ENCODE results near the gene LEFTY1. TPM values are rescaled to one million over a fixed set of nuclear protein-coding genes. Genes with fewer than 3 reads are reported as not detected.

The LEFTY1 gene
- polyA plus RNA-seq, 3 donors, result 5.6 to 6.9 (median 6.7) TPM

DNA sequence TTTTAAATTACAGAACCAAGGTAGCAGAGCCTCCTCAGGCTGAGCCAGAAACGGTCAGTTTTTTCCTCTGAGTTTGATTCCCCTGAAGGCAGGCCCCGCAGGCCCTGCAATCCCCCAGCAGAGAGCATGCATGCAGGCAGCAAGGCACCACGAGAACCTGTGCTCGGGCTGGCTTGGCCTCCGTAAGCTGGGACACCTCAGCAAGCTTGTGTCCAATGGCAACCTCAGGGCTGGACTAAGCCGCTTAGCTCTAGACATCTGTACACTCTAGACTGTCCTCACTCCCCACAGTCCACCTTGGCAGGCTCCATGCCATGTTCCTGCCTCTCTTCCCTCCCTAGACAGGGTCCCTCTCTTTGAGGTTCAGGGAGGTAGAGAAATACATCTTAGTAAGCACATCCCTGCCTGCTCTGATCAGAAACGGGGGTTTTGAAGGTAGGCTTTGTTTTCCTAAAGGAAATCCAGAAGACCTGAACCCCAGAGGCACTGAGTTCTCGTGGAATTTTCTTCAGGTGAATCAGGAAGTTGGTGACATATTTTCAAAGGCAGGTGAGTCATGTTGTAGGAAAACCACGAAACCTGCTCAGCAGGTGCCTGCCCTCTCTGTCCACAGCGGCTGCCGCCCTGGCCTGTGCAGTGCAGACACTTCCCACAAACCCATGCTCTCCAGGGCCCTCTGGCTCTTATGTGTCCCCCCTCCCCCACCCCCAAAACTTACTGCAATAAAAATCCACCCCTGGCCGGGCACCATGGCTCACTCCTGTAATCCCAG lies 13.7 kb downstream of the LEFTY1 start:
- DNase-seq, result no peak

DNA sequence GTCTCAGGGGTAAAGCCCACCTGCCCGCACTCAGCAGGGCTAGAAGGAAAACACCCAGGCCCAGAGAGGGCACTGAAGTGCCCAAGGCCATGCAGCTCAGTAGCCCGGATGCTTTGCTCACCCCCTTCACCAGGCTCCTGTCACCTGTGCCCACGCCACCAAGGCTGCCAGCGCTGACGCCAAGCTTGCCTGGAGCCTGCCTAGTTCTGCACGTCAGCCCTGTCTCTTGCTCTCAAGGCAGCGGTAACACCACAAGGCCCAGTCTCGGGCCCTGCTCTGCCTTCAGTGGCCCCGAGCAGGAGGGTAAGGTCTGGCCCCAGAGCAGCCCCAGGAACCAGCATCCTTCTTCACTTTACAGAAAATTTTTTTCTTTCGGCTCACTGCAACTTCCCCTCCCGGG lies 14.5 kb downstream of the LEFTY1 start:
- no peak for DNase-seq

DNA sequence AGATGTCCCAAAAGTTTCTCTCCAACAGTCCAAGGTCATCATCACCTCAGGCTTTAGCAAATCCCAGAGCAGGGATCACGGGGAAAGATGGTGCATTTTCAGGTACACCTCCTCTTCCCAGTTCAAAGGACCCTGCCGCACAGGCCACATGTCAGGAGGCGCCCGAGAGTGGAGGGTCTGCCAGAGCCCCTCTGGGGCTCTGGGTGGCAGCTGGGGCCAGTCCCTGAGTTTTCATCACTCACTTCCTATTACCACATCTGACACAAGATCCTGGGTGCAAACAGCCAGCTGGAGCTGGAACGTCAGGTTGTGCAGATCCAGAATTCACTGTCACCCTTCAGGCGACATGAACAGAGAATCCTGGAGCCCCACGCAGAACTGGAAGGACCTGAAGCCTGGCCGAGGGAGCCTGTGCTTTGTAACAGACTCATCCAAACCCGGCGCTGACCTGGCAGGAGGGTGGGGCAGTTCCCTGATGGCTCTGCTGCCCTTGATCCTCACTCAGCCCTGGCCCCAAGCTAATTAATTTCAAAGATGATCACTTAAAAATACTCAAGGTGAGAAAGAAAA lies 15.6 kb downstream of the LEFTY1 start:
- DNase-seq, result no peak

DNA sequence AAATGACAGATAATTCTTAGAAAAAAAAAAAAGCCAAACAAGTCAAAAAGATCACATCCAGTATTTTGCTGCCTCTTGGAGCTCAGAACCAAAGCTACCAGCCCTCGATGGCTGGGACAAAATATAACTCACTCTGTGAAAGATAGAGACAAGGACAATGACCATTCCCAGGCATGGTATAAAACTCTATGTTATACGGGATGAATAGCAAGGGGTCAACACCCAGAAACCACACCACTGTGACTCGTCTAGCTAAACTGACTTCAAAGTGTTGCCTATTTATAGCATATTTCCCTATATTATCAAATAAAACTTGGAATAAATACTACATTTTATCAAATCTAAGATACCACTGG lies 16.9 kb downstream of the LEFTY1 start:
- no peak for DNase-seq

DNA sequence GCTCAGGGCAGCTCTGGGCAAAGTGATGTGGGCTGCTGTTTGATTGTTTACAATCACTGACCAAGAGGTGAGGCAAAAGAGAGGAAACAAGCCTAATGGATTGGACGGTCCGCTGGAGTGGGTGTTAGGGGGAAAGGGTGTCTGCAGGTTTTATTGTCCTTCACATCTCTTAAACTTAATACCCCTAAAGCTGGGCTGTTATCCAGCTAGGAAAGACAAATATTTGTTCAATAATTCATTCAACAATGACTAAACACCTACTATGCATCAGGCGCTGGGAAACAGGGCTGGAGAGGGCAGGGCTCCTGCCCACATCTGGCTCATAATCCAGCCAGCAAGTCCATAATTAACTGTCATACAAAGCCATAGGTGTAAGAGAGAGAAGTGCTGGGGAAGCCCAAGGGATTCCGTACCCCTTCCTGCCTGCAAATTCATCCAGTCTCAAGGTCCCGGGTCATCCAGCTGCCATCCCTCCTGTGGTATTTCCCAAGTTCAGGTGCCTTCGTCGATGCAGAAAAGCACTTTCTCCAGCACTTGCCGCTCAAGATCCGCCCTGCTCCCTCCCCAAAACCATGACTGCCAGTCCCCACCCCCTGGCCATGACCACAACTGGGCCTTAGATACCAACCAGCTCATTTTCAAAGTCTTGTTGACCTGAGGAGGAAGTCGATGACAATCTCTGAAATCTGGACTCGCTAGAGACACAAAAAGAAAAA lies 17.4 kb downstream of the LEFTY1 start:
- DNase-seq, result no peak

DNA sequence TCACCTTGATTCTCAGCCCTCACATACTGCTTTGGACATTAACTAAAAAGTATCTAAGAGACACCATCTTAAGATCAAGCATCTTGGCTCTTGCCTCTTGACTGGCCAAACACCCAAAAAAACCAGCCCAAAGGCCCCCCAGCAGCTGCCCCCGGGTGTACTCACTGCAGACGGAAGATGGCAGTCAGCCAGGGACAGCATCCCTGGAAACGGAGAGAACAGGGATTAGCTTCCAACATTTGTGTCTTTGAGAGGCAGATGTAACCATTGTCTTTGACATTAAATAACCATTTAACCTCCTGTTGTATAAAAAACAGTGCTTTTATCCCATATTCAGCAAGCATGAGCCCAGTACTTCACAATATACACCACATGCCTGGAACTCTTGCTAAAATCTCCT lies 18.0 kb downstream of the LEFTY1 start:
- DNase-seq, result no peak

DNA sequence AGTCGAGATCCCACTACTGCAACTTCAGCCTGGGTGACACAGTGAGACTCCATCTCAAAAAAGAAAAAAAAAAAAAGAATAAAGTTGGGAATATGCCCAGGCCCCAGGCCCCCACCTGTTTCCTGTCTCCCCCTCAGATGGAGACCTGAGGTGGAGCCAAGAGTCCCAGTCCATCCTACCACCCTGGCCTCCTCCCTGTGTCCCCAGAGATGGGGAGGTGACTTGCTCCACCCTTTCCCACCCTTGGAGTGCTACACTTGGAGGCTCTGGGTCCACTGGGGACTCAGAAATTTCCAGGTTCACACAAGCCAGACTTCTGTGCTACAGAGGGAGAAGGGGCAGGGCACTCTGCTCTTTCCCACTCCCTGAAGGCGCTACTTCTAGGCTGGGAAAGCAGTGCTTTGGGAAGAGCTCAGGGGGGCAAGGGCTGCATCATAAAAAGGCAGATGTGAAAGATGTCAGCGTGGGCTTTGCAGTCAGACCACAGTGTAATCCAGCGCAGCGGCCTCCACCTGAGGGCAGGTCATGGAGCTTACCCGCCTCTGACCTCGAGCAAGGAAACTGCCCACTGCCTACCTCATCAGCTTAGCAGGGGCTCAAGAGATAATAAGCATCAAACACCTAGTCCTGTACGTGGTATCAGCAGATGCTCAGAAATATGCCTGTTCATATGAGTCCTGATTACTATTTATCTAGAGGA lies 20.2 kb downstream of the LEFTY1 start:
- no peak for DNase-seq

DNA sequence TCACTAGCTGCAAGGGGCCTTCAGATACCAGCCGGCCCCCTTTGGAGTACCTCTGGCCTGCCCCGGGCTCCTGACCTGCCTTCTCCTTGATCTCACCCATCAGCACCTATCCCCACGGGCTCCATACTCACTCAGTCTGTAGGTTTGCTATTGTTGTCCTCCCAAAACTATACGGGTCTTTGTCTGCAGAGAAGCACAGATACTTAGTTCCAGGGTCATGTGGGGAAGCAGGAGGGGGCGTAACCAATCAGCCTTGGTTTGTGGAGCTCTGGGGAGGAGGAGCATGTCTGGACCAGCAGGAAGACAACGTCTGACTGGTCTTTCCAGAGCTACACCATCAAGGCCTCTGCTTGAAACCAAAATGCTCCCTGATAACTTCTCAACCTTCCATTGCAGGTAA lies 22.0 kb downstream of the LEFTY1 start:
- DNase-seq, result no peak

DNA sequence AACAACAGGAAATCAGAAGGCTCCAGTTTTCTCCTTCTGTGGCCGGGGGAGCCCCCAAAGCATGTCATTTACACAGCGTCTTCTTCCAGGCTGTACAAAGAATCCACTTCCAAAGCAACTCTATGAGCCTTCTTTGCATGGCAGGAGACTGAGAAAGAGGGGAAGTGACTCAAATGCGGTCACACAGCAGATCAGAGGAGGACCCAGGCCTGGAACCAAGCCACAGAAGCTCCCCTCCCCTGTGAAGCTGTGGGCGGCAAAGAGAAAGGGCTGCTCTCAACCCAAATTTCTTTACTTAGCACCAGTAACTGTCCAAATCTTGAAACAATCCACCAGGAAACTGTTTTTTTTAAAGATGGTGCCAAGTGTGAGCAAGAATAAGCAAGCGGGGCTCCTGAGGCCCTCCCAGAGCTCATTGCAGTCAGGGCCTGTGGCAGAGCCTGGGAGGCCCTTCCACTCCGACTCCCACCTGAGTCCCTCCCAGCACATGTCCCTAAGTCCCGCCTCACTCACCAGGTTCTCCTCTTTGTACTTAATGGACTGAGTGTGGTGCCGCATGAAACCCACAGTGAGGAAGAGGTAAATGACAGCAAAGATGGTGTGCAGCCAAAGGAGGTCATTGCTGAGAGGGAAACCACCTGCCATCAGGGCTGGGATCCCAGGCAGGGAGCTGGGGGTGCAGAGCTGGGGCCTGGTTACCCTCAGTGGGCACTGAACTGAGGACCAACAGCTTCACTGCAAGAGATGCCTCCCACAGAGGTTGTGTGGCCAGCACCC lies 22.7 kb downstream of the LEFTY1 start:
- DNase-seq, result no peak

DNA sequence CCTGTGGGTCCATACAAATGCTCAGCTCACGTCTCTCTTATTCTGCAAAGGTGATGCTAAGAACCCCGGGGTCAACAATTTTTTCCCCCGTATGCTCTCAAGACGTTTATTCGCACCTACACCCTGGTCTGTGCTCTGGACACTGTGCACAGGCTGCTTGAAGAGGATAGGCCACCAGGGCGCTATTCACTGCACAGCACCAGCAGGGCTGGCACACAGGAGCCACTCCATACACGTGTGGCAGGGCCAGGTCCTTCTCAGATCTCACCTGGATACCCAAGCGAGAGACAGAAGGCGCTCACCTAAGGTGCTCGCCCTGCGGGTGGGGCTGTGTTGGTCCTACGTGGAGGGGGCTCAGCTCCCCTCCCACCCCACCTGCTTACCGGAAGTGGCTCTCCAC lies 23.4 kb downstream of the LEFTY1 start:
- no peak for DNase-seq

DNA sequence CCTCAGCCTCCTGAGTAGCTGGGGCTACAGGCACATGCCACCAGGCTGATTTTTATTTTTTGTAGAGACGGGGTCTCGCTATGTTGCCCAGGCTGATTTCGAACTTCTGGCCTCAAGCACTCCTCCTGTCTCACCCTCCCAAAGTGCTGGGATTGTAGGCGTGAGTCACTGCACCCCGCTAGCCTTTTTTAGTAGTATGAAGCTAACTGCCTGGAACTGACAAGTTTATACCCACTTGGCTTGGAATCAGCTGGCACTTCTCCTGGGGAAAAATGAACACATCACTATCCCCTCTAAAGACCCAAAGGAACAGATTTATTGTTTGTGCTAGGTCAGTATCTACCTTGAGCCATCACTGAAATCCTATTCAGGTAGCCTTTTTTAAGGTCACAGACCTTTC lies 25.8 kb downstream of the LEFTY1 start:
- no peak for DNase-seq

DNA sequence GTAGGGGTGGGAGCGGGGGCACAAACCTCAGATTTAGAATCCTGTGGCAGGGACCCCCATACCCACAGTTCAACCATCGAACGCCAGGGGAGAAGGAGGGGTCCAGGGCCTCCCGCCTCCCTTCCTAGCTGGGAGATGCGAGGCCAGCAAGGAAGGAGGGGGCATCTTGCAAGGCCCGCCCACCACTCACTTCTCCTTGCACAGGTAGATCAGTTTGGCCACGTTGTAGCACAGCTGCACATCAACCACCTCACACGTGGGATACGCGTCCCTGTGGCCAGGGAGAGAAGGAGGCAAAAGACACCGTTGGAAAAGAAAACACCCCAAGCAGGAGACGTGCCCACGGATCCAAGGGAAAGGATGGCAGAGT lies 26.4 kb downstream of the LEFTY1 start:
- DNase-seq, result no peak

DNA sequence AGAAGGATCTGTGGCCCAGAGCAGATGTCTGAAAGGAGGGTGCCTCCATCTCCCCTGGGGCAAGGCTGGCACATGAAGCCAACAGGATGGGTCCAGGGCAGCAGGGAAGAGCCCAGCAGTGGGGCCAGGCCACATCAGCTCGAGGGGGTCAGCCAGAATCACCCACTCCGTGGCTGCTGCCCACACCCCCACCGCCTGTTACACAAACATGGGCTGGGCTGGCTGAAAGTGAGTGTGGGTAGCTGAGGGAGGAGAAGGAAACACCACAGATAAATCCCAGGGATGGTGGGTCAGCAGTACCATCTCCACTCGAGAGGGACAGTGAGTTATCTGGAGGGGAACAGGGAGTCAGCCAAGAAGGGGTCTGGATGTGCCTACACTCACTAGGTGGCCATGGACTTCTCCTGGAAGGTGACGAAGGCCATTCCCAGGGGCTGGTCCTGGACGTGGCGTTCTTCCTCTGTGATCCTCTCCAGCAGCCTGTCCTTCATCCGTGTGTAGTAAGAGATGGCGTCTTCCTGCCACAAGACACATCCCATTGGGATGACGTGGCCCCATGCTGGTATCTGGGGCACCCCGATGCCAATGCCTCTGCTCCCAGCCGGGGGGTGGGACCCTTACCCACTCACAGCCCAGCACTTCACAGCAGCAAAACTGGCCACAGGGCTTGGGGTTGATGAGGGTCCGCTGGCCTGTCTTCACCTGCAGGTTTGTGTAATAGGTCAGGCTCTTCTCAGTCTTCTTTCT lies 26.9 kb downstream of the LEFTY1 start:
- DNase-seq, result no peak

DNA sequence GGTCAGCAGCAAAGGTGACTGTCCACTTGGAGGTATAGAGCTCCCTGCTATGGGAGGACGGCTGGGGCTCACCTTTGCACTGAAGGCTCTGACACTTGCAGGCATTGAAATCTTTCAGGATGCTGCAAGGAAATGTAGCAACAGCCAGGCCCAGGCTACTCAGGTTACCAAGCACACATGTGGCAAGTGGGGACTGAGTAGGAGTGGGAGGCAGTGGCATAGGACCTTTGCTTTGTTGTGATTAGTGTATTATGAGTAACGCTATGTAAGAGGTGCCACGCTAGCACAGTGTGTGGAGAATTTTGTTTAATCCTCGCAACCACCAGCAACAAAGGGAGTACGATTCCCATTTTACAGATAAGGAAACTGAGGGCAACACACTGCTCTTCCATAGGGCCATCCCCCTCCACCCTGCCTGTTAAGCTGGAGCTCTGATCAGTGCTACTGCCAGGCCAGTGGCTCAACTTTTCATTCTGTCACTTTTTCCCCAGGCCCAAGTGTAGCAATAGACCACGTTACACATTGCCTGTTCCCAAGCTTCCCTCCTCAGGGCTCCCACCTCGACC lies 28.0 kb downstream of the LEFTY1 start:
- DNase-seq, result no peak

DNA sequence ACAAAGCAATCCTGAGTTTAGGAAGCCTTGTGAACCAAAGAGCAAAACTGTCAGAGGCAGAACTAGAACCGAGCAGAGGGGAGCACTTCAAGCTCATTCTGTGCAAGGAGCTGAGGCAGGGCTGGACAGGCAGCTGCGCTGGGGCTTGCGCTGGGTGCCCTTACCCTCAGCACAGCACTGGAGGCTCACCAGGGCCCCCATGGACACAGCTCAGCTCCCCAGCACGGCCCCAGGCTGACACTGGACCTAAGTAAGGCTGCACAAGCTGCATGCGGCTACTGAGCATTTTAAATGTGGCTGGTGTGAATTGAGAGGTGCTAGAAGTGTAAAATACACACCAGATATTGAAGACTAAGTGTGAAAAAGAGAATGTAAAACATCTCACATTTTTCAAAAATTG lies 28.8 kb downstream of the LEFTY1 start:
- DNase-seq, result no peak

DNA sequence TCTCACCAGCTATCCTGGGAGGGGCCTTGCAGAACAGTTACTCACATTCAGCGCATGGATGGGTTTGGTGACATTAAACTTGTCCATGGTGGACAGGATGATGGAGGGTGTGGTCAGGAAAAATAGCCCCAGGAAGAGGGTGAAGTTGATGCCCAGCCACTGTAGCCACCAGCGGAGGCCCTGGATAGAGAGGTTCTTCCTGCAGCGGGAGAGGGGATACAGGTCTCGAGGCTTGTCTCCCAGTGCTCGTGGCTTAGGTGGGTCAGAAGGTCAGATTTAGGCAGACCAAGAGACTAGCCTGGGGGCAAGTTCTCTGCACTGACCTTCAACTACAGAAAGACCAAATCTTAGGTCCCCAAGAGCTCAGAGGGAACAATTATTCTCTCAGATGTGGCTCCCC lies 29.8 kb downstream of the LEFTY1 start:
- DNase-seq, result no peak

DNA sequence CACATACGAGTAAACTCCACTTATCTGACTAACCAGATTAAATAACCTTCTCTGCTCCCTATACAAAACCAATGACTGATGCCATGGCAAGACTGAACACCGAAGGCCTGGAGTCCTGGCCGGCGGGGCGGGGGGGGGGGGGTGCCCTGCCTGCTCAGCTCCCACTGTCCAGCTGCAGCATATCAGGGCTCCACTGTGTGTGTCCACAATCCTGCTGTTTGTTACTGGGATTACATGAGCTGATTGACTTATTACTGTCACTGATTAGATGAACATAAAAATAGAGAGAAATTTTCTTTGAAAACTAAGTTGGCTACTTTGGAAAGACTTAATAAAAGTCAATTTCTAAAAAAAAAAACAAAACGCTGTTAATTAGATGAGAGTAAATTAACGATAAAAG lies 31.7 kb downstream of the LEFTY1 start:
- DNase-seq, result no peak

DNA sequence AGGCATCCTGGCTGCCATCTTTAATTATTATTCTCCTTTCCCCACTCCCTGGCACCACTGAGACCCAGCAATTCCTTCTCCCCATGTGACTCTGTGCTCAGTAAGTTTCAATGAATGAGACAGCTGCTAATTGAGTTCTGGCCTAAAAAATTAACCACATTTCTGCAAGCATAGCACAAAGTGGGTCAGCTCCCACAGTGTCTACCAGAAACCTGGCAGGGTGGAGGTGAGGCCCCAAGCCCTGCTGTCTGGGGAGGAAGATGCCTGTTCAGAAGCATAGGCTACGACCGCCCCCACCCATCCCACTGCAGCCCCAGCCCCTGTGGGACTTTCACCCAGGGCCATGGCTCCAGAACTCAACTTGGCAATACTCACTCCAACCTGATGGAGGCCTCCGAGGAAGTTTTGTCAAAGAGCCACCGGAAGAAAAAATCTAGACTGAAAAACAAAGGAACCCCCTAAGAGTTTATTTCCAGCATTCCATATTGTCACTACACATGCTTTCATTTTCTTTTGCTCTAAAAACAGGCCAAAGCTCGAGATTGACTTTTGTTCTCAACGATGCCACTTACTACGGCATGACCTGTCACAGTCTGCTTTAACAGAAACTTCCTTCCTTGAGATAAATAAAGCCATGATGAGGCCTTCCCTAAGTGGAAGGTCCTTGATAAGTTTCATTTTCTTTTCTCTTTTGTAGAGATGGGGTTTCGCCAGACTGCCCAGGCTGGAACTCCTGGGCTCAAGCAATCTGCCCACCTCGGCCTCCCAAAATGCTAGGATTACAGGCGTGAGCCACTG lies 33.2 kb downstream of the LEFTY1 start:
- DNase-seq, result no peak

DNA sequence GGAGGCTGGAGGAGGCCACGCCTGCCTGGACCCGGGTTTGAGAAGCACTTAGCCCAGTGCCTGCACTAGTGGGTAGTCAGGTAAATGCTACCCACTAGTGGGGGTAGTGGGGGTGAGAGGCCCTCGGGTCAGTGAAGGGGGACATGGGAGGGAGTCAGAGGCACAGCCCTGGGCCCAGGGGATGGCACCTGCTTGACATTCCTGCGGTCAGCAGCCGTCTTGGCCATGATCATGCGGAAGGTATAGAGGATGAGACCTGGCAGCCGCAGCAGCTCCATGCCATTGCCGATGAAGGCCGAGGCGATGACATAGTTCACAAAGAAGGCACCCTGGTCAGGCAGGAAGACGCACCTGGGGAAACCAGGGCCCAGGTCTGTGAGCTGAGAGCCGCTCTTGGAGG lies 35.5 kb downstream of the LEFTY1 start:
- no peak for DNase-seq

All from renal pelvis (tissue), 4 donors.